ENCODE data around the gene RBL2. TPM values are rescaled to one million over a fixed set of nuclear protein-coding genes. Genes with fewer than 3 reads are reported as not detected.

The RBL2 gene
- total and polyA plus RNA-seq, 2 of the 13 experiments (the other 11 are each of a cell fraction or from before 2014, with no cell fraction given): 41.2 to 60.9 TPM

- TF ChIP-seq, protein P1, sequence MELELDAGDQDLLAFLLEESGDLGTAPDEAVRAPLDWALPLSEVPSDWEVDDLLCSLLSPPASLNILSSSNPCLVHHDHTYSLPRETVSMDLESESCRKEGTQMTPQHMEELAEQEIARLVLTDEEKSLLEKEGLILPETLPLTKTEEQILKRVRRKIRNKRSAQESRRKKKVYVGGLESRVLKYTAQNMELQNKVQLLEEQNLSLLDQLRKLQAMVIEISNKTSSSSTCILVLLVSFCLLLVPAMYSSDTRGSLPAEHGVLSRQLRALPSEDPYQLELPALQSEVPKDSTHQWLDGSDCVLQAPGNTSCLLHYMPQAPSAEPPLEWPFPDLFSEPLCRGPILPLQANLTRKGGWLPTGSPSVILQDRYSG (CRISPR knock-in tag; IDR thresholded peaks at IDR 0.05): no peak
- TF ChIP-seq MAFF (IDR thresholded peaks at IDR 0.05; ENCODE audit: low read depth, low read length) (no peak), ZNF781 (CRISPR knock-in tag; IDR thresholded peaks at IDR 0.05; ENCODE audit: borderline replicate concordance, not compliant biosample characterization) (no peak), PHF5A (CRISPR knock-in tag; IDR thresholded peaks at IDR 0.05; ENCODE audit: low read depth, unreplicated experiment) (no peak), KLF11 (CRISPR knock-in tag; IDR thresholded peaks at IDR 0.05) (no peak; the same call in 1 of the 2 replicates), ARID3A (IDR thresholded peaks at IDR 0.05; ENCODE audit: low read depth, low read length) (no peak), ZNF17 (CRISPR knock-in tag; IDR thresholded peaks at IDR 0.05) (no peak), USF2 (IDR thresholded peaks at IDR 0.05; ENCODE audit: low read depth, low read length) (no peak), USF2 (CRISPR knock-in tag; IDR thresholded peaks at IDR 0.05; ENCODE audit: borderline replicate concordance) (peak; percentile 28; the same call in 1 of the 2 replicates), ZNF160 (CRISPR knock-in tag; IDR thresholded peaks at IDR 0.05) (no peak), AFF4 (CRISPR knock-in tag; IDR thresholded peaks at IDR 0.05) (no peak), ISX (CRISPR knock-in tag; conservative IDR thresholded peaks at IDR 0.05) (no peak), ZNF549 (CRISPR knock-in tag; IDR thresholded peaks at IDR 0.05) (no peak), ZNF552 (CRISPR knock-in tag; IDR thresholded peaks at IDR 0.05; ENCODE audit: borderline replicate concordance) (no peak)
Measured at GRCh38 chr16:53435066-53435688, 906 bp downstream of the RBL2 start (continued).

All from HepG2 (cell line).